Naive thymus-derived CD8-positive, alpha-beta T cell (primary cell): Measurements from ENCODE around the gene FN3K. TPM values are rescaled to one million over a fixed set of nuclear protein-coding genes. Genes with fewer than 3 reads are reported as not detected.
A peak's percentile ranks its signal among the peaks of the same experiment; 100 is the strongest.

Source experiments
- ATAC-seq, 2 donors: fragments of 150-1000 bp; cut with Tn5 transposase in 1 of 2; sonication (Bioruptor Pico), chemical (Tn5 transposase) in 1 of 2; 1 replicate in 1 of 2; 2 replicates in 1 of 2; pipeline ENCODE4 v1.10.0; 2021; ENCODE audit warnings: mild to moderate bottlenecking in 2 of 2, moderate library complexity in 2 of 2
- POLR2A ChIA-PET: fragments of 350-600 bp; sonication (Branson Sonifier 250); formaldehyde crosslinking; loops from one replicate; lab custom pipeline; 2021; ENCODE audit warnings: antibody characterized with exemption; lab: Charles Lee
- DNase-seq, 10 donors: peaks; one replicate each; pipeline versions ENCODE4 v3.0.0 to v3.0.0-alpha.2; 2020 to 2022
- H3K27ac Mint-ChIP-seq, 10 donors: one replicate each; pipeline ENCODE4 v1.8.0; 2020 to 2022; ENCODE audit warnings: mild to moderate bottlenecking in 10 of 10, mixed read lengths in 10 of 10, moderate library complexity in 4 of 10, inconsistent platforms in 1 of 10
- H3K27me3 Mint-ChIP-seq, 5 donors: one replicate each; pipeline ENCODE4 v1.8.0; 2021 to 2022; ENCODE audit warnings: mixed read lengths in 5 of 5
- H3K36me3 Mint-ChIP-seq, 3 donors: one replicate each; pipeline ENCODE4 v1.8.0; 2020 to 2022; ENCODE audit warnings: mixed read lengths in 3 of 3, mild to moderate bottlenecking in 2 of 3, inconsistent platforms in 1 of 3
- H3K4me1 Mint-ChIP-seq, 4 donors: one replicate each; pipeline ENCODE4 v1.8.0; 2021 to 2022; ENCODE audit warnings: mixed read lengths in 4 of 4
- H3K4me3 Mint-ChIP-seq, 10 donors: one replicate each; pipeline ENCODE4 v1.8.0; 2020 to 2022; ENCODE audit warnings: mild to moderate bottlenecking in 10 of 10, mixed read lengths in 10 of 10, moderate library complexity in 6 of 10, inconsistent platforms in 1 of 10
- H3K9me3 Mint-ChIP-seq, 9 donors: one replicate each; pipeline ENCODE4 v1.8.0; 2020 to 2022; ENCODE audit warnings: mixed read lengths in 9 of 9, mild to moderate bottlenecking in 3 of 9, inconsistent platforms in 1 of 9, moderate library complexity in 1 of 9
- polyA plus RNA-seq, 3 donors: library from polyadenylated mRNA; unstranded; fragments of 300-500 nt; fragmentation: Illumina TruSeq; gene quantifications; one replicate each; pipeline ENCODE4 v1.2.3, GENCODE V29; 2021
- total RNA-seq, 8 experiments: library from RNA in 2 of 8; stranded (reverse) in 2 of 8; gene quantifications; one replicate each; pipeline ENCODE4 v1.2.3 and lab custom pipeline; 2021 to 2026

FN3K gene
- total and polyA plus RNA-seq, 5 experiments from 2014 or later = 0.40 to 12.7 (median 0.88) TPM

GRCh38 chr17:82751171-82751570, 15.8 kb downstream of the FN3K start:
- POLR2A ChIA-PET = interaction anchor here (0.6 to 1.1 kb wide), 2 partner anchors 12 to 35 kb away, joined by 3 read pairs; partner anchors contain the start of gene FN3KRP
- Mint-ChIP-seq H3K36me3 (peaks cover 0 to 4% (median 2%) of the 10 kb centered on the region in 3 donors), H3K4me3 (peak overlapping the region in 4 of 10 donors; percentile 39 to 79 (median 49)), H3K27ac (no peak overlapping the region), H3K9me3 (peaks cover 0 to 16% (median 6%) of the 10 kb centered on the region in 9 donors), H3K27me3 (no peaks in the 10 kb centered on the region), H3K4me1 (peaks cover 13 to 36% (median 27%) of the 10 kb centered on the region in 4 donors)
- peak in 1 of 10 donors; percentile 62 for DNase-seq
- ATAC-seq = peak; percentile 54 to 67

- Mint-ChIP-seq H3K27me3 (no peaks in the 10 kb centered on the region), H3K4me3 (peak within 1 kb of the TSS; percentile 78 to 89 (median 80)), H3K27ac (peak within 1 kb of the TSS in 6 of 10 donors; percentile 38 to 86 (median 60)), H3K9me3 (peaks cover 0 to 11% (median 0%) of the 10 kb centered on the region in 9 donors), H3K4me1 (peaks cover 13 to 36% (median 28%) of the 10 kb centered on the region in 4 donors), H3K36me3 (peaks cover 0 to 10% (median 0%) of the 10 kb centered on the region in 3 donors)
- POLR2A ChIA-PET = interaction anchor here (1.1 kb wide), 1 partner anchor 11 kb away, joined by 3 read pairs; no protein-coding TSS in a partner anchor
- ATAC-seq = peak; percentile 74 to 78
- DNase-seq = peak; percentile 76 to 93 (median 90)
Measured at GRCh38 chr17:82751571-82752370, 16.4 kb downstream of the FN3K start, which contains the start of gene TBCD. Gene TBCD (plus strand): TSS chr17:82752065. CDS start chr17:82752194, 129 bp downstream.

- peak overlapping the region; percentile 78 to 88 (median 80) for H3K4me3 Mint-ChIP-seq
- peak overlapping the region in 6 of 10 donors; percentile 38 to 65 (median 60) for H3K27ac Mint-ChIP-seq
- no peaks in the 10 kb centered on the region for H3K27me3 Mint-ChIP-seq
- POLR2A ChIA-PET = interaction anchor here (1.0 to 1.2 kb wide), 2 partner anchors 37 to 158 kb away, joined by 3 to 4 read pairs; no protein-coding TSS in a partner anchor
- peaks cover 0 to 18% (median 0%) of the 10 kb centered on the region in 3 donors for H3K36me3 Mint-ChIP-seq
- peak in 3 of 10 donors; percentile 7 to 55 (median 10) for DNase-seq
- H3K4me1 Mint-ChIP-seq = peaks cover 13 to 36% (median 30%) of the 10 kb centered on the region in 4 donors
- peaks cover 0 to 6% (median 0%) of the 10 kb centered on the region in 9 donors for H3K9me3 Mint-ChIP-seq
- ATAC-seq = peak in 1 of 2 donors; percentile 28
Measured at GRCh38 chr17:82752371-82753200, 17.2 kb downstream of the FN3K start.

GRCh38 chr17:82753201-82753464, 17.7 kb downstream of the FN3K start:
- Mint-ChIP-seq H3K4me1 (peaks cover 13 to 36% (median 30%) of the 10 kb centered on the region in 4 donors), H3K36me3 (peaks cover 0 to 22% (median 0%) of the 10 kb centered on the region in 3 donors), H3K4me3 (peak overlapping the region; percentile 78 to 88 (median 80)), H3K9me3 (peaks cover 0 to 3% (median 0%) of the 10 kb centered on the region in 9 donors), H3K27ac (peak overlapping the region in 5 of 10 donors; percentile 28 to 62 (median 50)), H3K27me3 (no peaks in the 10 kb centered on the region)
- DNase-seq = no peak
- POLR2A ChIA-PET = interaction anchor here (1.0 to 1.2 kb wide), 2 partner anchors 37 to 158 kb away, joined by 3 to 4 read pairs; no protein-coding TSS in a partner anchor
- ATAC-seq = no peak

- Mint-ChIP-seq H3K4me1 (peaks cover 13 to 36% (median 30%) of the 10 kb centered on the region in 4 donors), H3K36me3 (peaks cover 0 to 26% (median 0%) of the 10 kb centered on the region in 3 donors), H3K27ac (peak overlapping the region in 4 of 10 donors; percentile 25 to 83 (median 64)), H3K27me3 (no peaks in the 10 kb centered on the region), H3K9me3 (no peaks in the 10 kb centered on the region), H3K4me3 (peak overlapping the region in 8 of 10 donors; percentile 13 to 81 (median 44))
- POLR2A ChIA-PET = interaction anchor here (0.5 to 1.2 kb wide), 3 partner anchors 39 to 106 kb away, joined by 3 to 4 read pairs (median 3); no protein-coding TSS in a partner anchor
- no peak for ATAC-seq
- DNase-seq = no peak
Measured at GRCh38 chr17:82754297-82755208, 19.1 kb downstream of the FN3K start.

GRCh38 chr17:82756166-82756565, 20.8 kb downstream of the FN3K start:
- no peaks in the 10 kb centered on the region for H3K9me3 Mint-ChIP-seq
- no peak overlapping the region for H3K4me3 Mint-ChIP-seq
- ATAC-seq (no peak), DNase-seq (no peak)
- H3K4me1 Mint-ChIP-seq = peaks cover 13 to 41% (median 28%) of the 10 kb centered on the region in 4 donors
- H3K27ac Mint-ChIP-seq = peak overlapping the region in 2 of 10 donors; percentile 20 to 36
- peaks cover 0 to 37% (median 0%) of the 10 kb centered on the region in 3 donors for H3K36me3 Mint-ChIP-seq
- POLR2A ChIA-PET = no interaction called here
- H3K27me3 Mint-ChIP-seq = no peaks in the 10 kb centered on the region

GRCh38 chr17:82765371-82765770, 30.0 kb downstream of the FN3K start:
- DNase-seq (no peak), ATAC-seq (no peak)
- peaks cover 0 to 68% (median 21%) of the 10 kb centered on the region in 3 donors for H3K36me3 Mint-ChIP-seq
- POLR2A ChIA-PET = no interaction called here
- no peaks in the 10 kb centered on the region for H3K27me3 Mint-ChIP-seq
- H3K27ac Mint-ChIP-seq = peak overlapping the region in 2 of 10 donors; percentile 52 to 73
- H3K4me3 Mint-ChIP-seq = no peak overlapping the region
- peaks cover 7 to 20% (median 17%) of the 10 kb centered on the region in 4 donors for H3K4me1 Mint-ChIP-seq
- H3K9me3 Mint-ChIP-seq = no peaks in the 10 kb centered on the region

- Mint-ChIP-seq H3K4me3 (no peak overlapping the region), H3K27me3 (no peaks in the 10 kb centered on the region), H3K9me3 (no peaks in the 10 kb centered on the region), H3K4me1 (peaks cover 8 to 20% (median 19%) of the 10 kb centered on the region in 4 donors), H3K36me3 (peaks cover 0 to 74% (median 18%) of the 10 kb centered on the region in 3 donors), H3K27ac (peak overlapping the region in 1 of 10 donors; percentile 11)
- ATAC-seq (no peak), DNase-seq (peak in 4 of 10 donors; percentile 17 to 27 (median 24))
- POLR2A ChIA-PET = no interaction called here
Measured at GRCh38 chr17:82767041-82767754, 31.8 kb downstream of the FN3K start.

GRCh38 chr17:82769041-82769440, 33.6 kb downstream of the FN3K start:
- DNase-seq (no peak), ATAC-seq (no peak)
- H3K27me3 Mint-ChIP-seq = no peaks in the 10 kb centered on the region
- peaks cover 0 to 72% (median 19%) of the 10 kb centered on the region in 3 donors for H3K36me3 Mint-ChIP-seq
- no peaks in the 10 kb centered on the region for H3K9me3 Mint-ChIP-seq
- POLR2A ChIA-PET = no interaction called here
- H3K4me3 Mint-ChIP-seq = no peak overlapping the region
- peaks cover 8 to 21% (median 17%) of the 10 kb centered on the region in 4 donors for H3K4me1 Mint-ChIP-seq
- no peak overlapping the region for H3K27ac Mint-ChIP-seq

GRCh38 chr17:82772026-82772425, 36.6 kb downstream of the FN3K start:
- ATAC-seq = no peak
- Mint-ChIP-seq H3K27me3 (no peaks in the 10 kb centered on the region), H3K27ac (peak overlapping the region in 2 of 10 donors; percentile 4 to 71), H3K4me3 (peak overlapping the region in 1 of 10 donors; percentile 10), H3K36me3 (peaks cover 0 to 50% (median 15%) of the 10 kb centered on the region in 3 donors), H3K4me1 (peaks cover 8 to 34% (median 24%) of the 10 kb centered on the region in 4 donors), H3K9me3 (no peaks in the 10 kb centered on the region)
- POLR2A ChIA-PET = interaction anchor here (0.6 kb wide), 1 partner anchor 101 kb away, joined by 4 read pairs; no protein-coding TSS in a partner anchor
- no peak for DNase-seq
